CD4-positive, alpha-beta T cell treated with Interleukin-4 for 1 hour (primary cell): ENCODE results near the gene MCMBP.
A peak's percentile ranks its signal among the peaks of the same experiment; 100 is the strongest.
"Not testable (repeated sequence)": the region's sequence is repeated elsewhere in the genome, so short reads cannot be mapped to it uniquely, and the experiment has no call there.

Experiments used
- DNase-seq, 2 donors: peaks; one replicate each; pipeline ENCODE4 v3.0.0-alpha.2; 2020 to 2022

Gene MCMBP

DNA sequence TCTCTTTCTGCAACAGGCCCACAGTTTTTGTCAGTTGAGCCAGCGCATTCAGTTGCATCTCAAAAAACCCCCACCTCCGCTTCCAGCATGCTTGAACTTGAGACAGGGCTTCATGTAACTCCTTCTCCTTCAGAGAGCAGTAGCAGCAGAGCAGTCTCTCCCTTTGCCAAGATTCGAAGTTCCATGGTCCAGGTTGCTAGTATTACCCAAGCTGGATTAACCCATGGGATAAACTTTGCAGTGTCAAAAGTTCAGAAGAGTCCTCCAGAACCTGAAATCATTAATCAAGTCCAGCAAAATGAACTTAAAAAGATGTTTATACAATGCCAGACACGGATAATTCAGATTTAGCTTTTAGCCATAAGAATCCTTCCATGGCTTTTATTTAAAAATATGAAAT is 45.2 kb downstream of the MCMBP start:
- DNase-seq, result no peak

DNA sequence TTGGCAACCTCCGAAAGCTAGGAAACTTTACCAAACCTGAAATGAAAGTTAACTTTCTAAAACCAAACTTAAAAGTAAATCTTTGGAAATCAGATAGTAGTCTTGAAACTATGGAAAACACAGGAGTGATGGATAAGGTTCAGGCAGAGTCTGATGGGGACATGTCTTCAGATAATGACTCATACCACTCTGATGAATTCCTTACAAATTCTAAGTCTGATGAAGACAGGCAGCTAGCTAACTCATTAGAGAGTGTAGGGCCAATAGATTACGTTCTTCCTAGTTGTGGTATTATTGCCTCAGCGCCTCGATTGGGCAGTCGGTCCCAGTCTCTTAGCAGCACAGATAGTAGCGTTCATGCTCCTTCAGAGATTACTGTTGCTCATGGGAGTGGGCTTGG is 45.9 kb downstream of the MCMBP start:
- no peak for DNase-seq

DNA sequence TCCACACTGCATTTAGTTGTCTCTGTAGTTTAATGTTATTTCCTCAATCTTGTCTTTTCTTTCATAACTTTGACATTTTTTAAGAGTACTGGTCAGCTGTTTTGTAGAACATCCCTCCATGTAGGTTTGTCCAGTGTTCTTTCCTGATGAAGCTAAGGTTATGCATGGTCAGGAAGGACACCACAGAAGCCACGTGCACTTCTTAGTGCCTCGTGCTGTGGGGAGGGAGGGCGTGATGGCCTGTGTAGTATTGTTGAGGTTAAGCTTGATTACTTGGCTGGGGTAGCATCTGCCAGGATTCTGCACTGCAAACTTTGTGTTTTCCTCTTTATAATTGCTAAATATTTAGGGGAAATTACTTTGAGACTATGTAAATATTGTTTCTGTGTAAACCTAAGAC is 48.3 kb downstream of the MCMBP start:
- no peak for DNase-seq

GRCh38 chr10:119821182-119821581 is 51.5 kb downstream of the MCMBP start:
- no peak for DNase-seq

- DNase-seq, result no peak
These were observed 53.8 kb downstream of the MCMBP start for GRCh38 chr10:119818889-119819270.

DNA sequence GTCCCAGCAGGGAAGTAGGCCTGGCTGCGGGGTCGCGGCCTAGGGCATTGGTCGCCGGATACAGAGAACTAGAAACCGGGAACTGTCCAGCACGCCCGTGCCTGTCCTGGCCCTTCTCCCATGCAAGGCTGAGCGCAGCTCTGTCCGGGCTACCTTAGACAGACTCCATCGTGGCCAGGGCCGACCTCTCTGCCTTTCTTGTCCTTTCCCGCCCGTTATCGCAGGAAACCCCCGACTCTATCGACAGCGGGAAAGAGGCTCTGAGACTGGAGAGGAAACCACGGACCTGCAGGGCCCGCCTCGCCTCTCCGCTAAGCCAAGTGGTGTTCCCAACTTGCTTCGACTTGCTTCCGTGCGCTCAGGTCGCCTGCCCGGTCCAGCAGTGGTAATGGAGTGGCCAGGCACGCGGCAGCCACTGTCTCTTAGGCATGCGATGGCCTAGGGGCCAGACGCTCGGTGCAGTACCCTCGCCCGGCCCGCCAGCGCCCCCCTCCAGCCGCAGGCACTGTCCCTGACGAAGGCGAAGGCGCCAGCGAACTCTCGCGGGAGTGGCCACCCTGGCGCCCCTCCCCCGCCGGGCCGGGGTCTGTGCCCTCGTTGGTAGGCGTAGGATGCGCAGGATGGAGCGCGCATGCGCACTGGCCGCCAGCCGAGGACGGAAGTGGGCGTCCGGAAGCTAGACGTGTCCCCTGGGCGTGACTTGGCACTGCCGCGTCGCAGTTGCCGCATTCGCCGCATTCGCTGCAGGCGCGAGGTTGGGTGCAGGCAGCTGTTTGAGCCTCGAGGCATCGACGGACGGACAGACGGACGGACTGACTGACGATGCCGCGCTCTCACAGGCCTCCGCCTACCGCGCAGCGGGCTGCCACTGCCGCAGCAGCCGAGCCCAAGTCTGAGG is 54.4 kb downstream of the MCMBP start:
- DNase-seq, result peak; percentile 27 to 37

DNA sequence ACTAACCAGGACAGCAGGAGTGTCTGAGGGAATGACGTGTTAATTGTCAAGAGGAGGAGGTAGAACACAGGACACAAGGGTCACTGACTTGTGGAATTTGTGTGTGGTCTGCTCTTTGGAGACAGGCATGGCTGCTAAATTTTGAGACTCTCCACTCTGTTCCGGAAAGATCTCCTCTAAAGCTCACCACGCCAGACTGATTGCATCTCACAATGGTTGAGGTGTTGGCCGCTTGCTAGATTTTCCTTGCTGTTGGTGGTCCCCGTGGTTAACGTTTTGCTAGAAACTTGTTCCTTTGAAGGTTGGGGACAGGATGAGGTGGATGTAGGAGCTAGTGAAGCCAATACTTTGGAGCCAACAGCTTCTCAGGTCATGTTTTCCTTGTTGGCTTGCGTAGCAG is 57.0 kb downstream of the MCMBP start:
- DNase-seq, result no peak

GRCh38 chr10:119812684-119813083 is 60.0 kb downstream of the MCMBP start:
- no peak for DNase-seq

- no peak for DNase-seq
These were observed 61.5 kb downstream of the MCMBP start for GRCh38 chr10:119811122-119811521.

GRCh38 chr10:119807960-119808697 is 64.5 kb downstream of the MCMBP start:
- DNase-seq, result no peak

- no peak for DNase-seq
These were observed 66.1 kb downstream of the MCMBP start for GRCh38 chr10:119806334-119807130.

- no peak for DNase-seq
These were observed 66.9 kb downstream of the MCMBP start for GRCh38 chr10:119805702-119806230.

- no peak for DNase-seq
These were observed 69.4 kb downstream of the MCMBP start for GRCh38 chr10:119803264-119803663.

GRCh38 chr10:119801998-119802538 is 70.6 kb downstream of the MCMBP start:
- no peak for DNase-seq

DNA sequence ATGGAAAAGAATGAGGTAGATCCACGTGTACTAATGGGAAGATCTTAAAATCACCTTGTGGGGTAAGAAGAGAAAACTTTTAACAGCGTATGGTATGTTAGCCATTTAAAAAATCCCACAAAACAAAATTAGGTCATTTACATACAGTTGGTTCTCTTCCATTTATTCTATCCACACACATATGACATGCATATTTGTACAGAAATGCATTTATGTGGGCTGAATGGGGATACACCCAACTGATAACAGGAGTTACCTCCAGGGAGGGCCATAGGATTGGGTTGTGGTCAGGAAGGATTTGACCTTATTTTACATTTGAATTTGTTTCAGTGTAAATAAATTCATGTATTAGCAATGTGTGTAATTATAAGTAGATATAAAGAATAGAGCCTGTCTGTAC is 71.5 kb downstream of the MCMBP start:
- no peak for DNase-seq

- DNase-seq, result no peak
These were observed 76.6 kb downstream of the MCMBP start for GRCh38 chr10:119796039-119796438.

GRCh38 chr10:119795101-119795500 is 77.5 kb downstream of the MCMBP start:
- not testable (repeated sequence) for DNase-seq

- DNase-seq, result peak; percentile 8 to 17
These were observed 86.4 kb downstream of the MCMBP start for GRCh38 chr10:119786117-119786769.

DNA sequence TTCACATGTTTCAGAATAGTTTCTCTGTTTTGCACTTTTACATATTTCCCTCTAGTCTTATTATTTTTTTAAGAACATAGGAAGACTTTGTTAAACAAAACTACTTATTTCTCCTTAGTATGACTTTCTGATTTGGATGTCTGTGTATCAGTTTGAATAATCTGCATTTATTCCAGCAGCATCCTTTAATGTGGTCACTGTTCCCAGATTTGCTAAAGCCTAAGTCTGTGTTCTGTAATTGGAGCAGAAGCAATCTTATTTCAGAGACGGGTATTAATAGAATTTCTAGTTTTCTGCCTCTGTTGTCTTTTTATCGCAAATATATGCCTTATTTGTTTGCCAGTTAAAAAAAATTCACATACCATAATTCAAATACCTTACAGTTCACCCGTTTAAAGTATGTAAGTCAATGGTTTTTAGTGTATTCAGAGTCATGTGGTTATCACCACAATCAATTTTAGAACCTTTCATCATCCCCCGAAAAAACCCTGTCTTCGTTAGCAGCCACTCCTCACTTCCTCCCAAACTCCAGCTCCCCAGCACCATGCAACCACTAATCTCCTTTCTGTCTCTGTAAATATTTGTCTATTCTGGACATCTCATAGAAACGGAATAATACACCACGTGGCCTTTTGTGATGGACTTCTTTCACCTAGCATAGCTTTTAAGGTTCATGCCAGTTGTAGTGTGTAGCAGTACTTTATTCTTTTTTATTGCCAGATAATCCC is 88.1 kb downstream of the MCMBP start:
- DNase-seq, result peak; percentile 26 to 28

GRCh38 chr10:119783665-119784027 is 89.0 kb downstream of the MCMBP start:
- DNase-seq, result no peak

DNA sequence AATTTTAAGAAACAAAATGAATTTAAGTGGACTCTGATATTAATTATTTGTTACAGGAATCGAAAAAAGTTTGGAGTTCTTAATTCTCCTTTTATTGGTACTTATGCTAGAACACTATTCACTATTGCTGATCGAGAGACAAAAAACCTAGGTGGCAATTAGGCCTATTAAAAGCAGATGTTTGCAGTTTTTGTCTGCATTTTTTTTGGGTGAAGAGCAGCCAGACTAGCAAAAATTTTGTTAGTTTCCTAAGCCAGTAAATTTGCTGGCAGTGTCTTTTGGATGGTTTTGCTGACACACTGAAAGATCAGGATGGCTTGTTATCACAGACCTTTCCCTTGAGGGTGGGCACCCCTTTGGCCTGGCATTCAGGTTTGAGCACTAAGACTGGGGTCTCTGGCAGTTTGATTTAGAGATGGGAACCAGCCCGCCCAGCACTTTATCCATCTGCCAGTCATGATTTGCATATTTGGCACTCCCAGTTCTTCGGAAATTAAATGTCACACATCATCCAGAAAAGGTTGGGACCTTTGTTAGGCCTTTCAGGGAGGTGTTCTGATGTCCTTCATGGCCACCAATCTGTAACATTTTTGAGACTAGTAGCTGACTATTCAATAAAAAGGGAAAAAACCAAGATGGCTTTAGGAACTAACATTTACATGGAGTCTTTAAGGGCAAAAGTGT is 89.5 kb downstream of the MCMBP start:
- DNase-seq, result no peak
